Osteoblast (primary cell): ENCODE measurements around the gene LRRC2. TPM values are rescaled to one million over a fixed set of nuclear protein-coding genes. Genes with fewer than 3 reads are reported as not detected.

Source experiments
- DNase-seq: peaks from one replicate; pipeline ENCODE4 v3.0.0; 2011; ENCODE audit warnings: low spot score, mixed read lengths; ENCODE audit not compliant: insufficient read length; ENCODE audit errors: missing footprints
- H2AFZ ChIP-seq: 2 replicates; pipeline ENCODE4 v1.6.0; 2011; ENCODE audit warnings: mild to moderate bottlenecking, low read length
- H3K27ac ChIP-seq: 2 replicates; pipeline ENCODE4 v1.5.1; 2011; ENCODE audit warnings: mild to moderate bottlenecking, low read depth, low read length, moderate library complexity
- H3K27me3 ChIP-seq: 2 replicates; pipeline ENCODE4 v1.6.0; 2012; ENCODE audit warnings: mild to moderate bottlenecking, control low read depth, inconsistent platforms, low read length, moderate library complexity; ENCODE audit not compliant: insufficient read depth
- H3K36me3 ChIP-seq: 2 replicates; pipeline ENCODE4 v1.5.1; 2011; ENCODE audit warnings: mild to moderate bottlenecking, low read length, control low read depth, moderate library complexity; ENCODE audit not compliant: insufficient read depth
- H3K4me1 ChIP-seq: 2 replicates; pipeline ENCODE4 v1.5.1; 2011; ENCODE audit warnings: mild to moderate bottlenecking, low read length, control low read depth, moderate library complexity; ENCODE audit not compliant: insufficient read depth
- H3K4me2 ChIP-seq: 2 replicates; pipeline ENCODE4 v1.6.0; 2011; ENCODE audit warnings: mild to moderate bottlenecking, low read length; ENCODE audit not compliant: insufficient read depth
- H3K4me3 ChIP-seq: fragments of 200-600 bp; sonication (generic); 3 replicates; pipeline ENCODE4 v1.5.1; 2012; ENCODE audit warnings: mild to moderate bottlenecking, low read length, inconsistent platforms; ENCODE audit not compliant: insufficient read depth
- H3K79me2 ChIP-seq: 2 replicates; pipeline ENCODE4 v1.6.0; 2012; ENCODE audit warnings: mild to moderate bottlenecking, low read length, control low read depth, inconsistent platforms; ENCODE audit not compliant: insufficient read depth
- H3K9me3 ChIP-seq: 2 replicates; pipeline ENCODE4 v1.5.1; 2011; ENCODE audit warnings: low read depth, low read length, control low read depth
- H4K20me1 ChIP-seq: 2 replicates; pipeline ENCODE4 v1.6.0; 2012; ENCODE audit warnings: mild to moderate bottlenecking, low read length, control low read depth; ENCODE audit not compliant: insufficient read depth
- total RNA-seq: library from RNA; depleted of rRNA; stranded (reverse); fragments of >200 nt; gene quantifications from 2 replicates; pipeline ENCODE4 v1.2.3, GENCODE V29; 2012
- TF ChIP-seq, protein P1 (sequence below): IDR thresholded peaks from 2 replicates; pipeline ENCODE4 v1.5.1; 2011; ENCODE audit warnings: mild to moderate bottlenecking, low read depth, low read length, moderate library complexity; ENCODE audit errors: extremely low read depth

The LRRC2 gene
- total RNA-seq, 1 donor: 5.1 TPM

DNA sequence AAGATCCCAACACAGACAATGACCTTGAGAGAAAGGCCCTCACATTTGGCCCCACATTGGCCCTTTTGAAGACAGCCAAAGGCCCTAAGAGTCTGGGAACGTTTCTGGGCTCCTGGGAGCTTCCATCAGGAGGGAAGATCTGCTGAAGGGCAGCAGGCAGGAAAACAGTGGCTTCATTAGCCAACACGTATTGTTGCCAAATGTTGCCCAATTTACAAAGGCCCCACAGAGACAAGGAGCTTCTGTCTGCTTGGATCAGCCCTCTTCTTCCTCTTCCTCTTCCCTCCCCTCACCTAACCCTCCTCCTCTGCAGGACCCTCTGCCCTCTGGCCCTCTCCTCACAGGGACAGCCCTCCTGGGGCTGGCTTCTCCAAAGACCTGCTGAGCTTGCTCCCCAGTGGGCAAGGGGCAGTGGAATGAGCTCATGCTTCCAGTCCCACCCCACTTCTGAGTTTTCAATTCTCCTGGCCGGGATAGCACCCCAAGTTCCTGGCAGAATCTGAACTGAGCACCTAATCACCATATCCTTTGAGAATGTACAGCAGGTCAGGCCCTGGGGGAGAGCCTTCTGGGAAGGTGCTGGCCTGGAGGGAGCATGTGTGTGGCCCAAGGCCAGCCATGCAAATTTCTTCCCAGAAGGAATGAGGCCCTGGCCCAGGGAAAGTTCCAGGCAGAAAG lies 96.3 kb downstream of the LRRC2 start:
- Histone ChIP-seq H3K4me3 (no peak overlapping the region), H3K27me3 (peaks cover 49% of the 10 kb centered on the region), H3K4me2 (no peak overlapping the region), H3K9me3 (peaks cover 2% of the 10 kb centered on the region), H3K27ac (no peak overlapping the region), H3K79me2 (no peaks in the 10 kb centered on the region), H3K4me1 (no peaks in the 10 kb centered on the region), H3K36me3 (no peaks in the 10 kb centered on the region), H2AFZ (no peak overlapping the region), H4K20me1 (no peaks in the 10 kb centered on the region)
- no peak for DNase-seq
- TF ChIP-seq, protein P1, sequence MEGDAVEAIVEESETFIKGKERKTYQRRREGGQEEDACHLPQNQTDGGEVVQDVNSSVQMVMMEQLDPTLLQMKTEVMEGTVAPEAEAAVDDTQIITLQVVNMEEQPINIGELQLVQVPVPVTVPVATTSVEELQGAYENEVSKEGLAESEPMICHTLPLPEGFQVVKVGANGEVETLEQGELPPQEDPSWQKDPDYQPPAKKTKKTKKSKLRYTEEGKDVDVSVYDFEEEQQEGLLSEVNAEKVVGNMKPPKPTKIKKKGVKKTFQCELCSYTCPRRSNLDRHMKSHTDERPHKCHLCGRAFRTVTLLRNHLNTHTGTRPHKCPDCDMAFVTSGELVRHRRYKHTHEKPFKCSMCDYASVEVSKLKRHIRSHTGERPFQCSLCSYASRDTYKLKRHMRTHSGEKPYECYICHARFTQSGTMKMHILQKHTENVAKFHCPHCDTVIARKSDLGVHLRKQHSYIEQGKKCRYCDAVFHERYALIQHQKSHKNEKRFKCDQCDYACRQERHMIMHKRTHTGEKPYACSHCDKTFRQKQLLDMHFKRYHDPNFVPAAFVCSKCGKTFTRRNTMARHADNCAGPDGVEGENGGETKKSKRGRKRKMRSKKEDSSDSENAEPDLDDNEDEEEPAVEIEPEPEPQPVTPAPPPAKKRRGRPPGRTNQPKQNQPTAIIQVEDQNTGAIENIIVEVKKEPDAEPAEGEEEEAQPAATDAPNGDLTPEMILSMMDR: no peak

DNA sequence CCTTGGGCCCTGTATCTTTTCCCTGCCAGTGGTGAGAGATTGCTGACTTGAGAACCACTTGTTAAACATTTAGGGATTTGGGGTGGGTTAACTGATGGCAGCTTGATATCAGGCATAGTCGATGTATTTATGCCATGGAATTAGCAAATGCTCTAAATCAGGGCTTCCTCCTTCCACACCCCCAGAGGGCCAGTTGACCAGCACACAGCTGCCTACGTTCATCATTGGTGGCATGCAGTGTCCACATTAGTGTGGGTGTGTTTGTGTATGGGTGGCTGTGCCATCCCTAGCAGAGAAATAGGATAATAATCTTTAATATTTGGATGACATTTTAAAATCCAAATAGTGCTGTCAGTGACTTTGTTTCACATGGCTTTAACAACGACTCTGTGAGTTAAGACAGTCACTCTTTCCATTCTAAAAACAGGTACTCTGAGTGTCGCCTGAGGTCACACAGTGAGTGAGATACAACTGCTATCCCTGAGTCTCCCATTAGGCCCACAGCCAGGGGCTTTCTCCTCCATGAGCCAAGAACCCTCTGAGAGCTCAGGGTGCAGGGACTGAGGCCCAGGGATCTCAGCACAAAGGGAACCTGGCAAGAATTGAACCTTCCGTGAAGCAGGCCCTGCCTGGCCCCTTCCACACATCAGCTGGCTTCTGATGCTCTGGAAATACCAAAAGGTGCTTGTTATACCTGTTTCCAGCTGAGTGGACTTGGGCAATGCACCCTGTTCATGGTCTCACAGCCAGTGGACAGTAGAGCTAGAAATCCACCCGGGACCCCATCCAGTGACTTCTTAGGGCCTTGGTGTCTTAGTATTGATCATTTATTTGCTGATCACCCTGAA lies 97.1 kb downstream of the LRRC2 start:
- H3K27me3 ChIP-seq: peaks cover 54% of the 10 kb centered on the region
- H3K27ac ChIP-seq: no peak overlapping the region
- H3K4me1 ChIP-seq: no peaks in the 10 kb centered on the region
- no peak for DNase-seq
- H2AFZ ChIP-seq: no peak overlapping the region
- no peaks in the 10 kb centered on the region for H4K20me1 ChIP-seq
- no peaks in the 10 kb centered on the region for H3K36me3 ChIP-seq
- H3K4me2 ChIP-seq: no peak overlapping the region
- H3K4me3 ChIP-seq: no peak overlapping the region
- TF ChIP-seq, protein P1: no peak
- H3K79me2 ChIP-seq: no peaks in the 10 kb centered on the region
- no peaks in the 10 kb centered on the region for H3K9me3 ChIP-seq

DNA sequence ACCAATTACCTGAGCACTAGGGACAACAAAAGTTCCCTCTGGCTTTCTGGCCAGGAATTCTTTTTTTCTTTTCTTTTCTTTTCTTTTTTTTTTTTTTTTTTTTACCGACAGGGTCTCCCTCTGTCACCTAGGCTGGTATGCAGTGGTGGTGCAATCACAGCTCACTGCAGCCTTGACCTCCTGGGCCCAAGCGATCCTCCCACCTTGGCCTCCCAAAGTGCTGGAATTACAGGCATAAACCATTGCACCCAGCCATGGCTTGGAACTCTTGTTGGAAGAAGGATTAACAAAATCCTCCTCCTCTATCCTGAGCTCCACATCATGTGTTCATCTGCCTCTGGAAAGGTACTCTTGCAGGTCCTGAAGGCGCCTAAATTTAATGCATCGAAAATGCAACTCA lies 98.5 kb downstream of the LRRC2 start:
- no peak overlapping the region for H3K4me3 ChIP-seq
- H2AFZ ChIP-seq: no peak overlapping the region
- H3K79me2 ChIP-seq: no peaks in the 10 kb centered on the region
- TF ChIP-seq, protein P1: no peak
- H3K27me3 ChIP-seq: peaks cover 60% of the 10 kb centered on the region
- H3K27ac ChIP-seq: no peak overlapping the region
- no peaks in the 10 kb centered on the region for H3K9me3 ChIP-seq
- no peaks in the 10 kb centered on the region for H3K36me3 ChIP-seq
- H3K4me2 ChIP-seq: no peak overlapping the region
- no peaks in the 10 kb centered on the region for H4K20me1 ChIP-seq
- H3K4me1 ChIP-seq: no peaks in the 10 kb centered on the region
- DNase-seq: no peak

DNA sequence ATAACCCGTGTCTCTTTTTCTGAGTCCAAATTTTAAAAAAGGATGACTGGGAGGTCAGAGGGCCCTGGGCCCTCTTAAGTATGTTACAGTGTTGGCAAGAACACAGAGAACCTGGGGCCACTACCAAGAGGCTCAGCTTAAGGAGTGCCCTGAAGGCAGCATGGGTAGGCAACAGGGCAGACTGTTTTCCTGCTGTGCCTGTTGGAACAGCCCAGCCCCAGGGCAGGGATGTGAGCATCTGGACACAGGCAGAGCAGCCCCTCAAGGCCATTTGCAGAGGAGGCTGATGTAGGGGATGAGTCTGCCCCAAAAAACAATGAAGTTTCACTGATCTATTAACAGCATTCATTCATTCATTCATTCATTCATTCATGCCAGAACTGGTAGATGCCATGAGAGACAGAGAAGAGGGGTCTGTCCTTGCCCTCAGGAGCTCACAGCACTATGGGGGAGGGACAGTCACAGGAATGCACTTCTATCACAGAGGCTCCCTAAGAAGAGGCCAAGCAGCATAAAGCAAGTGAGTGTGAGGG lies 99.2 kb downstream of the LRRC2 start:
- H3K4me2 ChIP-seq: no peak overlapping the region
- H3K4me1 ChIP-seq: no peaks in the 10 kb centered on the region
- H3K27me3 ChIP-seq: peaks cover 54% of the 10 kb centered on the region
- no peaks in the 10 kb centered on the region for H3K36me3 ChIP-seq
- TF ChIP-seq, protein P1: no peak
- H3K9me3 ChIP-seq: no peaks in the 10 kb centered on the region
- no peak overlapping the region for H3K27ac ChIP-seq
- no peak overlapping the region for H3K4me3 ChIP-seq
- no peak for DNase-seq
- no peak overlapping the region for H2AFZ ChIP-seq
- no peaks in the 10 kb centered on the region for H4K20me1 ChIP-seq
- no peaks in the 10 kb centered on the region for H3K79me2 ChIP-seq
